ENCODE results near the gene CHRNA10. TPM values are rescaled to one million over a fixed set of nuclear protein-coding genes. Genes with fewer than 3 reads are reported as not detected.

The CHRNA10 gene
- total RNA-seq, 3 donors from 2014 or later: 1.1 to 1.5 (median 1.4) TPM

DNA sequence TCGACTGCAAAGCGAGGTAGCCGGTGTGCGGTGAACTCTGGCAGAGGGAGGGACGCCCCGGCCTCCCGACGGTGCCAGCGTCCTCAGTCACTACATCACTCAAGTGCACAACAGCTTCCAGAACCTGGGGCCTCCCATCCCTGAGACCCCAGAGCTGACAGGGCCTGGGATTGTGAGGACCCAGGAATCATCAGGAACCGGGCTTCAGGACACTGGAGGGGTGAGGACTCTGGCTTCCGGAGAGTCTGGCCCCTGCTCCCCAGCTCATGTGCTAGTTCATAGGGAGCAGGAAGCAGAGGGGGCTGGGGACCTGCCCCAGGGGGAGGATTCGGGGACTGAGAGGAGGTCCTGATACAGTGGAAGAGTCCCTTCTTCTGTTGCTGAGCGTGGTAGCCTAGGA, 34.0 kb downstream of the CHRNA10 start:
- peaks cover 2% of the 10 kb centered on the region for H3K4me1 ChIP-seq (ENCODE audit: low read depth)
- intact Hi-C loops (cut with DNase I, micrococcal nuclease): no loop called here
- no peak overlapping the region for H3K4me3 ChIP-seq
- ATAC-seq (no peak), DNase-seq (no peak)
- TF ChIP-seq, protein P1, sequence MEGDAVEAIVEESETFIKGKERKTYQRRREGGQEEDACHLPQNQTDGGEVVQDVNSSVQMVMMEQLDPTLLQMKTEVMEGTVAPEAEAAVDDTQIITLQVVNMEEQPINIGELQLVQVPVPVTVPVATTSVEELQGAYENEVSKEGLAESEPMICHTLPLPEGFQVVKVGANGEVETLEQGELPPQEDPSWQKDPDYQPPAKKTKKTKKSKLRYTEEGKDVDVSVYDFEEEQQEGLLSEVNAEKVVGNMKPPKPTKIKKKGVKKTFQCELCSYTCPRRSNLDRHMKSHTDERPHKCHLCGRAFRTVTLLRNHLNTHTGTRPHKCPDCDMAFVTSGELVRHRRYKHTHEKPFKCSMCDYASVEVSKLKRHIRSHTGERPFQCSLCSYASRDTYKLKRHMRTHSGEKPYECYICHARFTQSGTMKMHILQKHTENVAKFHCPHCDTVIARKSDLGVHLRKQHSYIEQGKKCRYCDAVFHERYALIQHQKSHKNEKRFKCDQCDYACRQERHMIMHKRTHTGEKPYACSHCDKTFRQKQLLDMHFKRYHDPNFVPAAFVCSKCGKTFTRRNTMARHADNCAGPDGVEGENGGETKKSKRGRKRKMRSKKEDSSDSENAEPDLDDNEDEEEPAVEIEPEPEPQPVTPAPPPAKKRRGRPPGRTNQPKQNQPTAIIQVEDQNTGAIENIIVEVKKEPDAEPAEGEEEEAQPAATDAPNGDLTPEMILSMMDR (IDR thresholded peaks at IDR 0.05): no peak
- H3K36me3 ChIP-seq (ENCODE audit: low read depth): no peaks in the 10 kb centered on the region
- H3K9me3 ChIP-seq: no peaks in the 10 kb centered on the region

DNA sequence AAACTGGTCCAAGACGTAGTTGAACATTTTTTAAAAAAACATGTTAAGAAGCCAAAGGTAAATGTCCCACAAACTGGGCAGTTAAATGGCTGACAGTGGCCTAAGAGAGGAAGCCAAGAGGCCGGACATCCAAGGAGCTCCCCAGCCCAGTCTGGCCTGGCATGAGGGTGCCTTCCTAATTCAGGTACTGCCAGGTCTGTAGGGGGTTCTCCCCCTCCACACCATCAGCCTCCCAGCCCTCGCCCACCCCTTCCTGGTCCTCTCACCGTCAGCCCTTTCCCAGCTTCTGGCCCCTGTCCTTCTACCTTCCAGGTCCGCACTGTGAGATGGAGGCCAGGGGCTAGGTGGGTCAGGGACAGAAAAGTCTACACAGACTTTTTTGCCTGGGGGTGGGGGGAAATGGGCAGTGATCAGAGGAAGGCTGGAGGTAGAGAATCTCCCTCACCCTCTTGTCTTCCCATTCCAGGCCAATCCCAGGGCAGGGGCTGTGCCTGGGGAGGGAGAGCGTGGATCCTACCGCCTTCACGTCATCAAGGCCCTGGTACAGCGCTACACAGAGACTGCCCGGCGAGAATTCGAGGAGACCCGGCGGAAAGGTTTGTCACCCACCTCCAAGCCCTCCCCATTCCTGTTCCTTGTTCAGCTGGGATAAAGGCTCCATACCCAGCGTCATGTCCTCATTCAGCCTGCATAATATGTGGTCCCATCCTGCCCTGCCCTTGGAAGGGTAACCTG, 35.4 kb downstream of the CHRNA10 start:
- intact Hi-C loops (cut with DNase I, micrococcal nuclease): no loop called here
- no peak for ATAC-seq

GRCh38 chr11:3632070-3632660, 39.0 kb downstream of the CHRNA10 start:
- H3K4me3 ChIP-seq: no peak overlapping the region
- no peaks in the 10 kb centered on the region for H3K9me3 ChIP-seq
- H3K4me1 ChIP-seq (ENCODE audit: low read depth): no peaks in the 10 kb centered on the region
- DNase-seq: no peak
- intact Hi-C loops (cut with DNase I, micrococcal nuclease): no loop called here
- TF ChIP-seq, protein P1 (IDR thresholded peaks at IDR 0.05): no peak
- H3K36me3 ChIP-seq (ENCODE audit: low read depth): no peaks in the 10 kb centered on the region
- no peak for ATAC-seq

More for the DNA sequence above, 35.4 kb downstream of the CHRNA10 start:
- no peaks in the 10 kb centered on the region for H3K4me1 ChIP-seq (ENCODE audit: low read depth)
- H3K36me3 ChIP-seq (ENCODE audit: low read depth): no peaks in the 10 kb centered on the region
- no peak overlapping the region for H3K4me3 ChIP-seq
- TF ChIP-seq, protein P1 (IDR thresholded peaks at IDR 0.05): no peak
- no peak for DNase-seq
- H3K9me3 ChIP-seq: no peaks in the 10 kb centered on the region

- ATAC-seq: no peak
- intact Hi-C loops (cut with DNase I, micrococcal nuclease): no loop called here
- no peak overlapping the region for H3K4me3 ChIP-seq
- H3K4me1 ChIP-seq (ENCODE audit: low read depth): no peaks in the 10 kb centered on the region
- no peaks in the 10 kb centered on the region for H3K36me3 ChIP-seq (ENCODE audit: low read depth)
- no peak for DNase-seq
- TF ChIP-seq, protein P1 (IDR thresholded peaks at IDR 0.05): no peak
- no peaks in the 10 kb centered on the region for H3K9me3 ChIP-seq
Observed at GRCh38 chr11:3631331-3631730, 39.9 kb downstream of the CHRNA10 start.

DNA sequence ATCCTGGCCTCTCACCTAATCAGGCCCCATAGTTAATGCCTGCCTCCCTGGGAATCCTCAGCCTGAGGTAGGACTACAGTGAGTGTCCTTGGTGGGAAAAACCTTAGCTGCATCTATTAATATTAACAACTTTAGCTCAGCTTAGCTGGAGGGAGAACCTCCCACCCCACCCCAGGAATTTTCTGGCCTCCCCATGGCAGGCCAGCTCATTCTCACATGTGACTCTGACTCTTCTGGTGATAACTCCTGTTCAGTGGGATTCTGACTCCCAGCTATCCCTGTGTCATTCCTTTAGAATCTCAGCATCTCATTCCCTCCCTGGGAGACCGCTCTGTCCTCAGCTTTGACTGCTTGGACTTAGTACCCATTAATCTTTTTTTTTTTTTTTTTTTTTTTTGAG, 43.9 kb downstream of the CHRNA10 start:
- Histone ChIP-seq H3K4me1 (ENCODE audit: low read depth) (no peaks in the 10 kb centered on the region), H3K36me3 (ENCODE audit: low read depth) (no peaks in the 10 kb centered on the region), H3K4me3 (no peak overlapping the region), H3K9me3 (no peaks in the 10 kb centered on the region)
- intact Hi-C loops (cut with DNase I, micrococcal nuclease): no loop called here
- ATAC-seq (no peak), DNase-seq (no peak)
- TF ChIP-seq, protein P1 (IDR thresholded peaks at IDR 0.05): no peak

All from mucosa of descending colon (tissue), 3 donors.